ENCODE results near the gene MFSD8.

The MFSD8 gene

DNA sequence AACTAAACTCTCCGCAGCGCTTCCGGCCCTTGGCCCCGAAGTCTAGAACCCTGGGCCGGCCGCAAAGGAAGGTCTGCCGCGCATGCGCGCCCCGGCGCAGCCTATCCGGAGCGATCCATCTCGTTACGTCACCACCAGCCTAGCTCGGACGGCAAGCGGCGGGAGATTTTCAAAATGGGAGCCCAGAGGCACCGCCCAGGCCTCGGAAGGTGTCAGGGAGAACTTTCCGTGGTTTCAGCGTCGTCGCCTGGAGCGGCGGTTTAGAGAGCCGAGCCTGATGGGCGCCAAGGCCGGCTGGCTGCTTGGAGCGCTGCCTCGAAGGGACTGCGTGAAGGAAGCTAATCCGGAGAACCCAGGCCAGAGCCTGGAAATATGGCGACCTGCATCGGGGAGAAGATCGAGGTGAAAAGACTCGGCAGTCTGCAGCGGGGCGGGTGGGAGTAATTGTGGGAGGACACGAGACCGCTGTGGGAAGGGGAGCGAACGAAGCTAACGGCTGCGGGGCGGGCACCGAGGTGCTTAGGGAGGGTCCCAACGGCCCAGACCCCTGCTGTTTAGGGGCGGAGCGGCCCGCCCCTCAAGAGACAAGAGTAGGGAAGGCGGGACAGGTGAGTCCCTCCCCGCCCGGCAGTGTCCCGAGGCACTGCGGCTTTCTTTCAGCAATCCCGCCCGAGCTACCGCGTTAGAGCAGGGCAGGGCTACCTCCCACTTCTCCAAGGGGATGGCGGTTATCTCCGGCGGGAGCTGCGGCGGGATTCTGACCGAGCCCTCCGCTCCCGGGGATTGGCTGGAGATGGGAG lies 84.0 kb downstream of the MFSD8 start, which contains the start of gene PLK4:
Gene PLK4 (plus strand): TSS at position 131 of the 800 bp plus-strand sequence. CDS start 242 bp downstream, at position 373.
- DNase-seq (ENCODE audit: low read depth): peak; percentile 93
- peak within 1 kb of the TSS; percentile 93 for H3K4me3 ChIP-seq (ENCODE audit: control insufficient read depth, low read depth, low read length)
- TF ChIP-seq, protein P1, sequence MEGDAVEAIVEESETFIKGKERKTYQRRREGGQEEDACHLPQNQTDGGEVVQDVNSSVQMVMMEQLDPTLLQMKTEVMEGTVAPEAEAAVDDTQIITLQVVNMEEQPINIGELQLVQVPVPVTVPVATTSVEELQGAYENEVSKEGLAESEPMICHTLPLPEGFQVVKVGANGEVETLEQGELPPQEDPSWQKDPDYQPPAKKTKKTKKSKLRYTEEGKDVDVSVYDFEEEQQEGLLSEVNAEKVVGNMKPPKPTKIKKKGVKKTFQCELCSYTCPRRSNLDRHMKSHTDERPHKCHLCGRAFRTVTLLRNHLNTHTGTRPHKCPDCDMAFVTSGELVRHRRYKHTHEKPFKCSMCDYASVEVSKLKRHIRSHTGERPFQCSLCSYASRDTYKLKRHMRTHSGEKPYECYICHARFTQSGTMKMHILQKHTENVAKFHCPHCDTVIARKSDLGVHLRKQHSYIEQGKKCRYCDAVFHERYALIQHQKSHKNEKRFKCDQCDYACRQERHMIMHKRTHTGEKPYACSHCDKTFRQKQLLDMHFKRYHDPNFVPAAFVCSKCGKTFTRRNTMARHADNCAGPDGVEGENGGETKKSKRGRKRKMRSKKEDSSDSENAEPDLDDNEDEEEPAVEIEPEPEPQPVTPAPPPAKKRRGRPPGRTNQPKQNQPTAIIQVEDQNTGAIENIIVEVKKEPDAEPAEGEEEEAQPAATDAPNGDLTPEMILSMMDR (conservative IDR thresholded peaks at IDR 0.05; ENCODE audit: control insufficient read depth, insufficient read depth, low read depth, low read length): no peak

DNA sequence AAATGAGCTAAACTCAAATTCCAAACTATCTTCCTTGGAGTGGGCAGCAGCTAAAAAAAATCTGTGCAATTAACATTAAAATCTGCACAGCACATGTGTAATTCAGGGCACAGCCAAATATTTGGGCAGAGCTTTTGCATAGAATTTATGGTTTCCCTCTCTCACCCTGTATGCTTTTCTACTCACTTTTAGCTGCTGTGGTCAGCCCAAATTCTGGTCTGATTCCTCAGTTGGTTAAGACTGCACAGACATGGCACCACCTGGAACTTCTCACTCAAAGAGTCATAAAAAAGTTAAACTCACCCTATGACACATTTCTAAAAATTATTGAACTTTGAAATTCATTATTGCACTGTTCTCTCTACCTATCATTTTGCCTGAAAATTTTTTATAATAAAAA lies 89.2 kb downstream of the MFSD8 start:
- TF ChIP-seq, protein P1 (conservative IDR thresholded peaks at IDR 0.05; ENCODE audit: control insufficient read depth, insufficient read depth, low read depth, low read length): no peak
- DNase-seq (ENCODE audit: low read depth): no peak
- H3K4me3 ChIP-seq (ENCODE audit: control insufficient read depth, low read depth, low read length): no peak overlapping the region

DNA sequence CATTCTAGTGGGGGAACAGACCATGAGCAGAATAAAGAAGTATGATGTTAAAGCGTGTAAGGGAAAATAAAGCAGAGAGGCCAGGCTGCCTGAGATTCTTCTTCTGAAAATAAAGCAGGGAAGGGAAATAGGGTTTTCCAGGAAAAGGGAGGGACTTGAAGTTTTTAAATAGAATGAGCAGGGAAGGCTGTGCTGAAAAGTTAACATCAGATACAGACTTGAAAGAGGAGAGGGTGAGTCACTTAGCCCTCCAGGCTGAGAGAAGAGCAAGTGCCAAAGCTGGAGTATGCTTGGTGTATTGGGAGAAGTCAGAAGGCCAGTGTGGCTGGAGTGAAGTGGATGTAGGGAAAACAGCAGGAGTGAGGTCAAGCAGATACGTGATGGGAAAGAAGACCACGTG lies 94.3 kb downstream of the MFSD8 start:
- H3K4me3 ChIP-seq (ENCODE audit: control insufficient read depth, low read depth, low read length): no peak overlapping the region
- TF ChIP-seq, protein P1 (conservative IDR thresholded peaks at IDR 0.05; ENCODE audit: control insufficient read depth, insufficient read depth, low read depth, low read length): no peak
- DNase-seq (ENCODE audit: low read depth): peak; percentile 82

DNA sequence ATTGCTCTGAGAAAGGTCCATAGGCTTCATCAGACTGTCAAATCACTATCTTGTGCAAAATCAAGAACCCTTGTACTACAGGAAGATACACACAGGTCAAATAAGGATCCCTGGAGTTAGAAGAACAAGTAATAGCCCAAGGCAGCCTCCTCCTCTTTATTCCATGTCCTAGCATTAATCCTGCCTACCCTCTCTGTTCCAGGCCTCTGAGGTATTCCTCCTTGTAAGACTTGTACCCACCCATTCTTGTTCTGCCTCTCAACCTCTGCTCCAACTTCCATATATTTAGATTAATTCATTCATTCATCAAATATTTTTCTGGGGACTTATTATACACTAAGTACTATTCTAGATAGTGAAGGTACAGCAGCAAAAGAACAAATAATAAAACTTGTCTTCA lies 94.7 kb downstream of the MFSD8 start:
- H3K4me3 ChIP-seq (ENCODE audit: control insufficient read depth, low read depth, low read length): no peak overlapping the region
- no peak for DNase-seq (ENCODE audit: low read depth)
- TF ChIP-seq, protein P1 (conservative IDR thresholded peaks at IDR 0.05; ENCODE audit: control insufficient read depth, insufficient read depth, low read depth, low read length): no peak

DNA sequence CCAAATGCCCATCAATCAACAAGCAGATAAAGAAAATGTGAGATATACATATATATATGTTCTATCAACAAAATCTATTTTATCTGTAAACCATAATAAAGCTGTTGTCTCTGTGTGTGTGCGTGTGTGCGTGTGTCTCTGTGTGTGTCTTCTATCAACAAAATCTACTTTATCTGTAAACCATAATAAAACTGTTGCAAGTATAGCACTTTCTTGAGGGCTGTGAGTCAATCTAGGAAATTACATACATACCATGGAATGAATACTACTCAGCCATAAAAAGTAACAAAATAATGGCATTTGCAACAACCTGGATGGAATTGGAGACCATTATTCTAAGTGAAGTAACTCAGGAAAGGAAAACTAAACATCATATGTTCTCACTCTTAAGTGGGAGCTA lies 96.8 kb downstream of the MFSD8 start:
- no peak for DNase-seq (ENCODE audit: low read depth)
- H3K4me3 ChIP-seq (ENCODE audit: control insufficient read depth, low read depth, low read length): no peak overlapping the region
- TF ChIP-seq, protein P1 (conservative IDR thresholded peaks at IDR 0.05; ENCODE audit: control insufficient read depth, insufficient read depth, low read depth, low read length): no peak
